Heart right ventricle (tissue), 16 donors: Measurements from ENCODE around the gene RGL2. TPM values are rescaled to one million over a fixed set of nuclear protein-coding genes. Genes with fewer than 3 reads are reported as not detected.

Experiments used
- ATAC-seq, 8 donors: fragments of 200-7000 bp; cut with Tn5 transposase; one replicate each; pipeline ENCODE4 v1.9.1; 2020; ENCODE audit warnings: mild to moderate bottlenecking in 8 of 8, moderate library complexity in 8 of 8, moderate number of reproducible peaks in 1 of 8
- DNase-seq, 2 donors: peaks; one replicate each; pipeline ENCODE4 v3.0.0-alpha.2; 2020
- H3K27ac ChIP-seq, 10 donors: fragments of 200-600 bp; sonication (generic) in 2 of 10; one replicate each; pipeline versions ENCODE4 v1.5.0 to v1.8.0; 2020 to 2022; ENCODE audit warnings: mild to moderate bottlenecking in 3 of 10
- H3K27me3 ChIP-seq, 7 donors: fragments of 200-600 bp; one replicate each; pipeline ENCODE4 v1.8.0; 2021 to 2022; ENCODE audit warnings: mild to moderate bottlenecking in 2 of 7
- H3K36me3 ChIP-seq, 9 donors: fragments of 200-600 bp; sonication (generic) in 1 of 9; one replicate each; pipeline versions ENCODE4 v1.5.0 to v1.8.0; 2020 to 2022; ENCODE audit warnings: mild to moderate bottlenecking in 2 of 9
- H3K4me1 ChIP-seq, 9 donors: fragments of 200-600 bp; sonication (generic) in 1 of 9; one replicate each; pipeline versions ENCODE4 v1.5.0 to v1.8.0; 2020 to 2022; ENCODE audit warnings: mild to moderate bottlenecking in 4 of 9
- H3K4me3 ChIP-seq, 10 donors: fragments of 200-600 bp; sonication (generic) in 2 of 10; one replicate each; pipeline versions ENCODE4 v1.5.0 to v1.8.0; 2020 to 2022; ENCODE audit warnings: mild to moderate bottlenecking in 7 of 10, moderate library complexity in 2 of 10
- H3K9me3 ChIP-seq, 11 donors: fragments of 200-600 bp in 10 of 11; sonication (generic) in 2 of 11; one replicate each; pipeline versions ENCODE4 v1.5.0 to v1.8.0; 2013 to 2022; ENCODE audit warnings: mild to moderate bottlenecking in 2 of 11, control low read depth in 1 of 11, moderate library complexity in 1 of 11
- CTCF ChIP-seq, 9 donors: fragments of 200-600 bp; sonication (generic) in 2 of 9; IDR thresholded peaks; one replicate each; pipeline versions ENCODE4 v1.5.0 to v1.8.0; 2021 to 2022; ENCODE audit warnings: antibody characterized with exemption in 9 of 9, mild to moderate bottlenecking in 5 of 9, moderate library complexity in 1 of 9
- WGBS, 2 donors: extraction: QIAGEN DNeasy Blood & Tissue Kit; methylation state at CpG; one replicate each; pipeline ENCODE4 v1.1.7; 2013; ENCODE audit warnings: inconsistent platforms in 1 of 2; 5-methylcytosine and 5-hydroxymethylcytosine counted together
- intact Hi-C, 10 donors: fragments of 100-400 bp; cut with DNase I; formaldehyde crosslinking; loops; one replicate each; pipeline versions ENCODE4 v1.11.1 to v1.14.2; 2022
- polyA plus RNA-seq, 2 donors: library from polyadenylated mRNA; stranded (reverse); fragments of 200-250 nt; gene quantifications; one replicate each; pipeline ENCODE4 v1.2.3, GENCODE V29; 2013
- total RNA-seq, 10 donors: library from RNA; stranded (reverse); fragmentation: NEBNext Ultra II Directional in 3 of 10; extraction: Animal tissue kit (Norgen Biotek cat#: 25700) in 3 of 10; gene quantifications; one replicate each; pipeline versions ENCODE4 v1.2.1 to v1.2.4, GENCODE V29; 2021 to 2023
- donor health status: Arrhythmogenic right ventricular cardiomyopathy.
- donor health status: ischemic (EF 13 %, LVEDD 7.1; RV severe dilation, severe dysfunction).
- donor health status: healthy with polysubstance abuse.
- donor health status: DM: no; HTN: yes; CAD: no.
- donor health status: DM: no; HTN: no; CAD: no.
- donor health status: ischemic (EF 25% LVEDD 6.9; RV normal size, moderate dysfunction).
- donor health status: ischemic (EF 25% LVEDD 5.7; RV mildly dilated, moderate dysfunction).
- donor health status: healthy.
- donor health status: DM: yes; HTN: yes; CAD: no.
- donor health status: Ischemic cardiomyopathy.
- donor health status: ischemic (EF 35%, LVEDD 5.7; RV mildly dilated, moderate dysfunction).
- donor health status: nonischemic (EF 11% LVEDD 7.7; RV severe dilation, severe dysfunction).
- donor health status: DM: yes; HTN: yes; CAD: no.
- donor health status: PGD.
- donor health status: ischemic (EF 29% LVEDD 5.4; RV normal size, mild dysfunction).
- donor health status: nonischemic (EF 23%, LVEDD 6.1; RV moderate dilation, normal function).

RGL2 gene
- total and polyA plus RNA-seq, 12 donors = 40.7 to 79.8 (median 51.9) TPM

GRCh38 chr6:33296797-33297405 lies 1.8 kb downstream of the RGL2 start:
- H3K27me3 ChIP-seq = no peaks in the 10 kb centered on the region
- 72 to 76% methylated on average over 12 of the region's 12 CpGs for WGBS, 2 donors
- TF ChIP-seq CTCF (IDR thresholded peaks at IDR 0.05) = no peak
- intact Hi-C loops = no loop called here
- DNase-seq (no peak), ATAC-seq (no peak)
- peaks cover 0 to 65% (median 22%) of the 10 kb centered on the region in 9 donors for H3K36me3 ChIP-seq
- peaks cover 11 to 39% (median 35%) of the 10 kb centered on the region in 9 donors for H3K4me1 ChIP-seq
- H3K27ac ChIP-seq = peak overlapping the region in 9 of 10 donors; percentile 93 to 99 (median 98)
- H3K9me3 ChIP-seq = no peaks in the 10 kb centered on the region
- H3K4me3 ChIP-seq = peak overlapping the region; percentile 65 to 97 (median 80)

GRCh38 chr6:33295621-33296369 lies 2.9 kb downstream of the RGL2 start:
- WGBS, 2 donors = 85 to 88% methylated on average over 15 of the region's 15 CpGs
- Histone ChIP-seq H3K4me3 (no peak overlapping the region), H3K36me3 (peaks cover 0 to 65% (median 33%) of the 10 kb centered on the region in 9 donors), H3K4me1 (peaks cover 9 to 28% (median 25%) of the 10 kb centered on the region in 9 donors), H3K27me3 (no peaks in the 10 kb centered on the region), H3K27ac (no peak overlapping the region), H3K9me3 (no peaks in the 10 kb centered on the region)
- TF ChIP-seq CTCF (IDR thresholded peaks at IDR 0.05) = no peak
- ATAC-seq (no peak), DNase-seq (no peak)
- intact Hi-C loops = no loop called here

GRCh38 chr6:33294086-33294823 lies 4.5 kb downstream of the RGL2 start:
- Histone ChIP-seq H3K4me3 (no peak overlapping the region), H3K27me3 (no peaks in the 10 kb centered on the region), H3K4me1 (peaks cover 12 to 28% (median 26%) of the 10 kb centered on the region in 9 donors), H3K9me3 (no peaks in the 10 kb centered on the region), H3K27ac (no peak overlapping the region), H3K36me3 (peaks cover 0 to 65% (median 34%) of the 10 kb centered on the region in 9 donors)
- 65 to 69% methylated on average over 10 of the region's 10 CpGs for WGBS, 2 donors
- DNase-seq (no peak), ATAC-seq (no peak)
- no peak for TF ChIP-seq CTCF (IDR thresholded peaks at IDR 0.05)
- intact Hi-C loops = no loop called here

GRCh38 chr6:33292996-33293682 lies 5.6 kb downstream of the RGL2 start:
- 88 to 89% methylated on average over 16 of the region's 16 CpGs for WGBS, 2 donors
- Histone ChIP-seq H3K4me1 (peaks cover 13 to 33% (median 29%) of the 10 kb centered on the region in 9 donors), H3K27ac (no peak overlapping the region), H3K27me3 (no peaks in the 10 kb centered on the region), H3K36me3 (peaks cover 0 to 65% (median 34%) of the 10 kb centered on the region in 9 donors), H3K4me3 (no peak overlapping the region), H3K9me3 (no peaks in the 10 kb centered on the region)
- no peak for ATAC-seq
- intact Hi-C loops = no loop called here
- no peak for DNase-seq
- no peak for TF ChIP-seq CTCF (IDR thresholded peaks at IDR 0.05)
